ENCODE measurements around the gene MERTK.

The MERTK gene

GRCh38 chr2:111990375-111990774 lies 92.0 kb downstream of the MERTK start:
- Histone ChIP-seq H3K4me1 (no peaks in the 10 kb centered on the region), H3K27me3 (no peaks in the 10 kb centered on the region), H3K27ac (no peak overlapping the region), H4K20me1 (no peaks in the 10 kb centered on the region), H3K9ac (no peak overlapping the region), H3K36me3 (no peaks in the 10 kb centered on the region), H3K4me3 (no peak overlapping the region), H3K9me3 (no peaks in the 10 kb centered on the region), H3K4me2 (no peak overlapping the region)
- TF ChIP-seq Cebpa-rat (IDR thresholded peaks at IDR 0.05): no peak

- H3K9ac ChIP-seq: no peak overlapping the region
- H3K27me3 ChIP-seq: no peaks in the 10 kb centered on the region
- H3K4me1 ChIP-seq: no peaks in the 10 kb centered on the region
- H3K9me3 ChIP-seq: no peaks in the 10 kb centered on the region
- TF ChIP-seq Cebpa-rat (IDR thresholded peaks at IDR 0.05): no peak
- H3K27ac ChIP-seq: no peak overlapping the region
- H3K4me2 ChIP-seq: no peak overlapping the region
- H4K20me1 ChIP-seq: no peaks in the 10 kb centered on the region
- no peaks in the 10 kb centered on the region for H3K36me3 ChIP-seq
- no peak overlapping the region for H3K4me3 ChIP-seq
These were observed 92.4 kb downstream of the MERTK start for GRCh38 chr2:111990856-111991255.

GRCh38 chr2:111994042-111994441 lies 95.6 kb downstream of the MERTK start:
- Histone ChIP-seq H3K9me3 (no peaks in the 10 kb centered on the region), H3K4me3 (no peak overlapping the region), H3K27me3 (no peaks in the 10 kb centered on the region), H3K4me1 (no peaks in the 10 kb centered on the region), H3K9ac (no peak overlapping the region), H4K20me1 (no peaks in the 10 kb centered on the region), H3K27ac (no peak overlapping the region), H3K36me3 (no peaks in the 10 kb centered on the region), H3K4me2 (no peak overlapping the region)
- no peak for TF ChIP-seq Cebpa-rat (IDR thresholded peaks at IDR 0.05)

GRCh38 chr2:111995148-111995547 lies 96.7 kb downstream of the MERTK start:
- Histone ChIP-seq H3K36me3 (no peaks in the 10 kb centered on the region), H3K9me3 (no peaks in the 10 kb centered on the region), H3K4me2 (no peak overlapping the region), H3K4me1 (no peaks in the 10 kb centered on the region), H3K27ac (no peak overlapping the region), H3K9ac (no peak overlapping the region), H3K27me3 (no peaks in the 10 kb centered on the region), H3K4me3 (no peak overlapping the region), H4K20me1 (no peaks in the 10 kb centered on the region)
- TF ChIP-seq Cebpa-rat (IDR thresholded peaks at IDR 0.05): no peak

- H3K9me3 ChIP-seq: no peaks in the 10 kb centered on the region
- no peak overlapping the region for H3K27ac ChIP-seq
- no peak overlapping the region for H3K4me2 ChIP-seq
- H3K4me1 ChIP-seq: peaks cover 10% of the 10 kb centered on the region
- no peak overlapping the region for H3K9ac ChIP-seq
- no peak for TF ChIP-seq Cebpa-rat (IDR thresholded peaks at IDR 0.05)
- H3K27me3 ChIP-seq: no peaks in the 10 kb centered on the region
- no peaks in the 10 kb centered on the region for H3K36me3 ChIP-seq
- no peaks in the 10 kb centered on the region for H4K20me1 ChIP-seq
- no peak overlapping the region for H3K4me3 ChIP-seq
These were observed 101.4 kb downstream of the MERTK start for GRCh38 chr2:111999809-112000208.

GRCh38 chr2:112000399-112001135 lies 102.2 kb downstream of the MERTK start:
- Histone ChIP-seq H3K27ac (no peak overlapping the region), H3K9ac (no peak overlapping the region), H3K36me3 (no peaks in the 10 kb centered on the region), H3K9me3 (no peaks in the 10 kb centered on the region), H3K27me3 (no peaks in the 10 kb centered on the region), H3K4me2 (no peak overlapping the region), H4K20me1 (no peaks in the 10 kb centered on the region), H3K4me3 (no peak overlapping the region), H3K4me1 (peaks cover 18% of the 10 kb centered on the region)
- TF ChIP-seq Cebpa-rat (IDR thresholded peaks at IDR 0.05): no peak

- no peak for TF ChIP-seq Cebpa-rat (IDR thresholded peaks at IDR 0.05)
- Histone ChIP-seq H3K4me3 (no peak overlapping the region), H3K36me3 (no peaks in the 10 kb centered on the region), H3K4me1 (peaks cover 19% of the 10 kb centered on the region), H3K4me2 (no peak overlapping the region), H3K9me3 (no peaks in the 10 kb centered on the region), H3K27ac (no peak overlapping the region), H3K9ac (no peak overlapping the region), H4K20me1 (no peaks in the 10 kb centered on the region), H3K27me3 (no peaks in the 10 kb centered on the region)
These were observed 102.8 kb downstream of the MERTK start for GRCh38 chr2:112001136-112001715.

GRCh38 chr2:112001942-112002341 lies 103.5 kb downstream of the MERTK start:
- no peaks in the 10 kb centered on the region for H3K9me3 ChIP-seq
- H3K27ac ChIP-seq: no peak overlapping the region
- H3K4me3 ChIP-seq: no peak overlapping the region
- H3K36me3 ChIP-seq: no peaks in the 10 kb centered on the region
- H3K27me3 ChIP-seq: no peaks in the 10 kb centered on the region
- H3K9ac ChIP-seq: no peak overlapping the region
- no peak overlapping the region for H3K4me2 ChIP-seq
- H3K4me1 ChIP-seq: peaks cover 19% of the 10 kb centered on the region
- no peak for TF ChIP-seq Cebpa-rat (IDR thresholded peaks at IDR 0.05)
- H4K20me1 ChIP-seq: no peaks in the 10 kb centered on the region

- no peaks in the 10 kb centered on the region for H3K36me3 ChIP-seq
- H4K20me1 ChIP-seq: no peaks in the 10 kb centered on the region
- no peaks in the 10 kb centered on the region for H3K9me3 ChIP-seq
- H3K27me3 ChIP-seq: no peaks in the 10 kb centered on the region
- TF ChIP-seq Cebpa-rat (IDR thresholded peaks at IDR 0.05): no peak
- no peak overlapping the region for H3K4me3 ChIP-seq
- no peak overlapping the region for H3K4me2 ChIP-seq
- H3K27ac ChIP-seq: no peak overlapping the region
- H3K4me1 ChIP-seq: peaks cover 19% of the 10 kb centered on the region
- no peak overlapping the region for H3K9ac ChIP-seq
These were observed 105.3 kb downstream of the MERTK start for GRCh38 chr2:112003576-112004252.

- H4K20me1 ChIP-seq: no peaks in the 10 kb centered on the region
- no peaks in the 10 kb centered on the region for H3K27me3 ChIP-seq
- no peak overlapping the region for H3K4me2 ChIP-seq
- no peak overlapping the region for H3K4me3 ChIP-seq
- H3K9me3 ChIP-seq: no peaks in the 10 kb centered on the region
- no peak overlapping the region for H3K27ac ChIP-seq
- H3K4me1 ChIP-seq: peaks cover 19% of the 10 kb centered on the region
- H3K36me3 ChIP-seq: no peaks in the 10 kb centered on the region
- no peak overlapping the region for H3K9ac ChIP-seq
- no peak for TF ChIP-seq Cebpa-rat (IDR thresholded peaks at IDR 0.05)
These were observed 105.8 kb downstream of the MERTK start for GRCh38 chr2:112004253-112004645.

All from BLaER1 (cell line).